ENCODE measurements around the gene DCLK1. TPM values are rescaled to one million over a fixed set of nuclear protein-coding genes. Genes with fewer than 3 reads are reported as not detected.

DCLK1 gene
- total and polyA plus RNA-seq, 7 experiments from 2014 or later: not detected

- Mint-ChIP-seq H3K9me3 (peaks cover 0 to 6% (median 5%) of the 10 kb centered on the region in 11 donors), H3K4me1 (no peaks in the 10 kb centered on the region), H3K27ac (no peak overlapping the region), H3K36me3 (no peaks in the 10 kb centered on the region), H3K4me3 (no peak overlapping the region), H3K27me3 (peaks cover 0 to 6% (median 0%) of the 10 kb centered on the region in 5 donors)
- Histone ChIP-seq H3K36me3 (ENCODE audit: control insufficient read depth in 2 of 3, insufficient read depth in 3 of 3, low read length in 3 of 3) (no peaks in the 10 kb centered on the region), H3K27ac (ENCODE audit: low read depth, low read length) (no peak overlapping the region), H3K9me3 (ENCODE audit: control insufficient read depth in 2 of 3, low read length in 3 of 3) (no peaks in the 10 kb centered on the region), H3K4me3 (ENCODE audit: low read length) (no peak overlapping the region), H3K27me3 (ENCODE audit: control insufficient read depth in 2 of 2, insufficient read depth in 2 of 2, low read length in 2 of 2) (no peaks in the 10 kb centered on the region), H3K4me1 (ENCODE audit: control insufficient read depth in 2 of 2, insufficient read depth in 2 of 2, low read length in 2 of 2) (no peaks in the 10 kb centered on the region)
- DNase-seq: no peak
- ChIA-PET POLR2A (no interaction called here), CTCF (no interaction called here)
- no peak for ATAC-seq
- intact Hi-C loops (cut with micrococcal nuclease): no loop called here
Measured at GRCh38 chr13:36057547-36057946, 73.6 kb downstream of the DCLK1 start.

DNA sequence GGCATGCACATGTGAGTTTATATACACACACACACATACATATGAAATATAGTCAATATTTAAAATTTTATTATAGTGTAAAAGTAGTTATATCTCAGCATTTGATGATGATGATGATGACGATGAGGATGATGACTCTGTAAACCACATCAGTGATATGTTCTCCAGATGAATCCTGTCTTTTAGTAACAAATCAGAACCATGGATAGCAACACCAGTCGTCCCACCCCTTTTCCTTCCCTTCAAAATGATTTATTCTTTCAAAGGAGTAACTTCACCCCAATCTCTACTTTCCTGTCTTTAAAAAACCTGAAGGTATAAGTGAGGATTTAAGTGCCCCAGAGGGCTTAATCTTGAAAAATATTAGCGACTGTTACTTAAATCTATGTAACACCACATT lies 74.1 kb downstream of the DCLK1 start:
- Mint-ChIP-seq H3K4me1 (no peaks in the 10 kb centered on the region), H3K27me3 (peaks cover 0 to 6% (median 0%) of the 10 kb centered on the region in 5 donors), H3K36me3 (no peaks in the 10 kb centered on the region), H3K27ac (no peak overlapping the region), H3K9me3 (peaks cover 0 to 8% (median 2%) of the 10 kb centered on the region in 11 donors), H3K4me3 (no peak overlapping the region)
- Histone ChIP-seq H3K4me3 (ENCODE audit: low read length) (no peak overlapping the region), H3K27me3 (ENCODE audit: control insufficient read depth in 2 of 2, insufficient read depth in 2 of 2, low read length in 2 of 2) (no peaks in the 10 kb centered on the region), H3K9me3 (ENCODE audit: control insufficient read depth in 2 of 3, low read length in 3 of 3) (no peaks in the 10 kb centered on the region), H3K4me1 (ENCODE audit: control insufficient read depth in 2 of 2, insufficient read depth in 2 of 2, low read length in 2 of 2) (no peaks in the 10 kb centered on the region), H3K27ac (ENCODE audit: low read depth, low read length) (no peak overlapping the region), H3K36me3 (ENCODE audit: control insufficient read depth in 2 of 3, insufficient read depth in 3 of 3, low read length in 3 of 3) (no peaks in the 10 kb centered on the region)
- CTCF ChIA-PET: no interaction called here
- ATAC-seq (no peak), DNase-seq (no peak)
- POLR2A ChIA-PET: no interaction called here
- intact Hi-C loops (cut with micrococcal nuclease): no loop called here

DNA sequence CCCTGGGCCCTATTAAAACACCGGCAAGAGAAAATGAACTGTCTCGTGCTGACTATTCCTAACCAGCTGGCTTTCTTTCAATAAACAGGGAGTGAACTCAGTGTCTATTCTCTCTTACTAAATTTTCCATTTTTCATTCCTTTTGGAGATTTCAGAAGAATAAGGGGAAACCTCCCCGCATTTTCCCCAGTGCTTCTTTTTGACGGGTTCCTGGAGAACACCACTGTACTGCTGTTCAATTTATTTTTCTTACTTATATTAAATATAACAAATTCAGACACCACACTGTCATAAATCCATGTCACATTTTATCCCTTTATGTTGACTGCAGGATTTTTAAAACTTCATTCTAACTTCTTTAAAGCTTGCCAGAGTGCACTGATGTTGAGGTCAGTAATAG lies 75.8 kb downstream of the DCLK1 start:
- no peaks in the 10 kb centered on the region for H3K36me3 ChIP-seq (ENCODE audit: control insufficient read depth in 2 of 3, insufficient read depth in 3 of 3, low read length in 3 of 3)
- H3K27me3 Mint-ChIP-seq: peaks cover 0 to 6% (median 0%) of the 10 kb centered on the region in 5 donors
- H3K4me1 Mint-ChIP-seq: no peaks in the 10 kb centered on the region
- no peaks in the 10 kb centered on the region for H3K27me3 ChIP-seq (ENCODE audit: control insufficient read depth in 2 of 2, insufficient read depth in 2 of 2, low read length in 2 of 2)
- CTCF ChIA-PET: no interaction called here
- no peaks in the 10 kb centered on the region for H3K9me3 ChIP-seq (ENCODE audit: control insufficient read depth in 2 of 3, low read length in 3 of 3)
- no peak overlapping the region for H3K4me3 ChIP-seq (ENCODE audit: low read length)
- ATAC-seq (no peak), DNase-seq (no peak)
- POLR2A ChIA-PET: no interaction called here
- H3K4me1 ChIP-seq (ENCODE audit: control insufficient read depth in 2 of 2, insufficient read depth in 2 of 2, low read length in 2 of 2): no peaks in the 10 kb centered on the region
- H3K27ac Mint-ChIP-seq: no peak overlapping the region
- H3K9me3 Mint-ChIP-seq: peaks cover 0 to 9% (median 2%) of the 10 kb centered on the region in 11 donors
- no peaks in the 10 kb centered on the region for H3K36me3 Mint-ChIP-seq
- H3K4me3 Mint-ChIP-seq: no peak overlapping the region
- no peak overlapping the region for H3K27ac ChIP-seq (ENCODE audit: low read depth, low read length)
- intact Hi-C loops (cut with micrococcal nuclease): no loop called here

GRCh38 chr13:36054041-36054440 lies 77.1 kb downstream of the DCLK1 start:
- no peaks in the 10 kb centered on the region for H3K36me3 Mint-ChIP-seq
- peaks cover 0 to 9% (median 2%) of the 10 kb centered on the region in 11 donors for H3K9me3 Mint-ChIP-seq
- H3K27ac ChIP-seq (ENCODE audit: low read depth, low read length): no peak overlapping the region
- ATAC-seq: no peak
- no peaks in the 10 kb centered on the region for H3K36me3 ChIP-seq (ENCODE audit: control insufficient read depth in 2 of 3, insufficient read depth in 3 of 3, low read length in 3 of 3)
- intact Hi-C loops (cut with micrococcal nuclease): no loop called here
- DNase-seq: no peak
- H3K4me1 ChIP-seq (ENCODE audit: control insufficient read depth in 2 of 2, insufficient read depth in 2 of 2, low read length in 2 of 2): no peaks in the 10 kb centered on the region
- no peak overlapping the region for H3K27ac Mint-ChIP-seq
- H3K27me3 ChIP-seq (ENCODE audit: control insufficient read depth in 2 of 2, insufficient read depth in 2 of 2, low read length in 2 of 2): no peaks in the 10 kb centered on the region
- no peak overlapping the region for H3K4me3 ChIP-seq (ENCODE audit: low read length)
- ChIA-PET POLR2A (no interaction called here), CTCF (interaction anchor here (0.8 kb wide), 1 partner anchor 16 kb away, joined by 3 read pairs; no protein-coding TSS in a partner anchor)
- H3K4me1 Mint-ChIP-seq: no peaks in the 10 kb centered on the region
- no peak overlapping the region for H3K4me3 Mint-ChIP-seq
- no peaks in the 10 kb centered on the region for H3K9me3 ChIP-seq (ENCODE audit: control insufficient read depth in 2 of 3, low read length in 3 of 3)
- H3K27me3 Mint-ChIP-seq: peaks cover 0 to 6% (median 0%) of the 10 kb centered on the region in 5 donors

GRCh38 chr13:36051082-36051481 lies 80.1 kb downstream of the DCLK1 start:
- Mint-ChIP-seq H3K27ac (no peak overlapping the region), H3K36me3 (no peaks in the 10 kb centered on the region), H3K27me3 (no peaks in the 10 kb centered on the region), H3K9me3 (peaks cover 0 to 7% (median 2%) of the 10 kb centered on the region in 11 donors), H3K4me3 (no peak overlapping the region), H3K4me1 (no peaks in the 10 kb centered on the region)
- Histone ChIP-seq H3K27me3 (ENCODE audit: control insufficient read depth in 2 of 2, insufficient read depth in 2 of 2, low read length in 2 of 2) (no peaks in the 10 kb centered on the region), H3K36me3 (ENCODE audit: control insufficient read depth in 2 of 3, insufficient read depth in 3 of 3, low read length in 3 of 3) (no peaks in the 10 kb centered on the region), H3K4me3 (ENCODE audit: low read length) (no peak overlapping the region), H3K9me3 (ENCODE audit: control insufficient read depth in 2 of 3, low read length in 3 of 3) (no peaks in the 10 kb centered on the region), H3K27ac (ENCODE audit: low read depth, low read length) (no peak overlapping the region), H3K4me1 (ENCODE audit: control insufficient read depth in 2 of 2, insufficient read depth in 2 of 2, low read length in 2 of 2) (no peaks in the 10 kb centered on the region)
- no peak for ATAC-seq
- DNase-seq: no peak
- ChIA-PET CTCF (no interaction called here), POLR2A (no interaction called here)
- intact Hi-C loops (cut with micrococcal nuclease): no loop called here

GRCh38 chr13:36046672-36047071 lies 84.5 kb downstream of the DCLK1 start:
- H3K9me3 ChIP-seq (ENCODE audit: control insufficient read depth in 2 of 3, low read length in 3 of 3): no peaks in the 10 kb centered on the region
- POLR2A ChIA-PET: no interaction called here
- DNase-seq: no peak
- no peaks in the 10 kb centered on the region for H3K27me3 ChIP-seq (ENCODE audit: control insufficient read depth in 2 of 2, insufficient read depth in 2 of 2, low read length in 2 of 2)
- Mint-ChIP-seq H3K4me3 (no peak overlapping the region), H3K4me1 (no peaks in the 10 kb centered on the region), H3K9me3 (peaks cover 0 to 8% (median 2%) of the 10 kb centered on the region in 11 donors), H3K36me3 (no peaks in the 10 kb centered on the region), H3K27me3 (peaks cover 0 to 3% (median 0%) of the 10 kb centered on the region in 5 donors), H3K27ac (no peak overlapping the region)
- H3K27ac ChIP-seq (ENCODE audit: low read depth, low read length): no peak overlapping the region
- H3K36me3 ChIP-seq (ENCODE audit: control insufficient read depth in 2 of 3, insufficient read depth in 3 of 3, low read length in 3 of 3): no peaks in the 10 kb centered on the region
- no peak for ATAC-seq
- intact Hi-C loops (cut with micrococcal nuclease): no loop called here
- no peak overlapping the region for H3K4me3 ChIP-seq (ENCODE audit: low read length)
- no peaks in the 10 kb centered on the region for H3K4me1 ChIP-seq (ENCODE audit: control insufficient read depth in 2 of 2, insufficient read depth in 2 of 2, low read length in 2 of 2)
- CTCF ChIA-PET: no interaction called here

DNA sequence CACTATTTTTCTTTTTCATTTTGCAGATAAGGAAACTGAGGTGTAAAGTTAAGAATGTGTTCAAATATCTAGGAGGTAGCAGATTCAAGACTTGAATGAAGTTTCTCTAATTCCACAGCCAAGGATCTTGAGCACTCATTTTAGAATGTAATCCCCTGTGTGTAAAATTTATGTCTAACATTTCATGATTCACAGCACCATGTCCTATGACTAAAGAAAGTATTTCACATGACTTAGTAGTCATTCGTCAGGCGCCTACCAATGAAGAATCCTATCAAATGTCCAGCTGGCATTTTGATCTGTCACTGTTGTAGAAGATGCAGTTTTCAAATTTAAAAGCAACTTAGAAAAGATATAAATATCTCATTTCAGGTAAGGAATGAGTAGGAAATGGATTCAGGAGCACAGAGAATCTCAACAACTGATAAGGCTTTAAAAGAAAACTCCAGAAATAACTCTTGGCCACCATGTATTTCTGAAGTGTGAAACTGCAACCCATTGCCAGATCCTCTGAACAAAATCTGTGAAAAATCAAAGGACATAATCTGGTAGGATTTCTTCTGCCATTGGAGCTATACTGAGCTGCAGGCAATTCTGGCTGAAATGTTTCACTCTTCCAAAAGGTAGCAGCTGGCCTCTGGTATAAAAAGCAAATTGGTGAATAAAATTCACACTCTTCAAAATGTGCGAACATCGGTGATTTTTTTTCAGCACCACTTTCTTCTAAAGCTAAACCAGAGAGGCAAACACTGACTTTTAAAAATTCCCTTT lies 92.2 kb downstream of the DCLK1 start:
- Mint-ChIP-seq H3K36me3 (no peaks in the 10 kb centered on the region), H3K27me3 (peaks cover 0 to 3% (median 0%) of the 10 kb centered on the region in 5 donors), H3K9me3 (peaks cover 0 to 10% (median under 1%) of the 10 kb centered on the region in 11 donors), H3K4me3 (no peak overlapping the region), H3K27ac (no peak overlapping the region), H3K4me1 (no peaks in the 10 kb centered on the region)
- DNase-seq (no peak), ATAC-seq (no peak)
- intact Hi-C loops (cut with micrococcal nuclease): no loop called here
- Histone ChIP-seq H3K36me3 (ENCODE audit: control insufficient read depth in 2 of 3, insufficient read depth in 3 of 3, low read length in 3 of 3) (no peaks in the 10 kb centered on the region), H3K4me1 (ENCODE audit: control insufficient read depth in 2 of 2, insufficient read depth in 2 of 2, low read length in 2 of 2) (no peaks in the 10 kb centered on the region), H3K9me3 (ENCODE audit: control insufficient read depth in 2 of 3, low read length in 3 of 3) (no peaks in the 10 kb centered on the region), H3K4me3 (ENCODE audit: low read length) (no peak overlapping the region), H3K27me3 (ENCODE audit: control insufficient read depth in 2 of 2, insufficient read depth in 2 of 2, low read length in 2 of 2) (no peaks in the 10 kb centered on the region), H3K27ac (ENCODE audit: low read depth, low read length) (no peak overlapping the region)
- CTCF ChIA-PET: no interaction called here
- POLR2A ChIA-PET: no interaction called here
